SU-DHL-6 (cell line): ENCODE data around the gene TNNT2.

Source experiments
- H2AFZ ChIP-seq: fragments of 200-600 bp; sonication (generic); 2 replicates; pipeline ENCODE4 v1.6.1; 2014; ENCODE audit warnings: low read depth, mild to moderate bottlenecking, moderate library complexity, mixed read lengths, antibody characterized with exemption, low read length; ENCODE audit not compliant: severe bottlenecking
- H3F3A ChIP-seq: fragments of 200-600 bp; shearing (Covaris generic); 2 replicates; pipeline ENCODE4 v1.6.0; 2016; ENCODE audit warnings: antibody characterized with exemption, mild to moderate bottlenecking; ENCODE audit not compliant: insufficient read depth
- H3K27ac ChIP-seq: fragments of 200-600 bp; sonication (generic); 2 replicates; pipeline ENCODE4 v1.5.1; 2016; ENCODE audit warnings: low read depth, mild to moderate bottlenecking, low read length, moderate library complexity, mixed read lengths
- H3K27me3 ChIP-seq: fragments of 200-600 bp; sonication (generic), shearing (Covaris generic); 2 replicates; pipeline ENCODE4 v1.6.0; 2014; ENCODE audit warnings: mild to moderate bottlenecking, low read length
- H3K36me3 ChIP-seq: fragments of 200-600 bp; sonication (generic); 2 replicates; pipeline ENCODE4 v1.6.1; 2014; ENCODE audit warnings: mild to moderate bottlenecking, low read length, mixed read lengths
- H3K4me2 ChIP-seq: fragments of 300-600, 200-600 bp; shearing (Covaris generic), sonication (generic); 2 replicates; pipeline ENCODE4 v1.6.0; 2014; ENCODE audit warnings: low read length, low read depth, mild to moderate bottlenecking; ENCODE audit not compliant: poor library complexity, severe bottlenecking
- H3K4me3 ChIP-seq: fragments of 200-600 bp; sonication (generic); 2 replicates; pipeline ENCODE4 v1.5.1; 2014; ENCODE audit warnings: antibody characterized with exemption, low read length, mild to moderate bottlenecking, mixed read lengths; ENCODE audit not compliant: insufficient read depth, poor library complexity, severe bottlenecking
- H3K79me2 ChIP-seq: fragments of 200-600 bp; sonication (generic); 2 replicates; pipeline ENCODE4 v1.6.1; 2014; ENCODE audit warnings: mild to moderate bottlenecking, low read length, moderate library complexity; ENCODE audit not compliant: insufficient read depth
- H3K9ac ChIP-seq: fragments of 200-600 bp; sonication (generic); 2 replicates; pipeline ENCODE4 v1.7.0; 2014; ENCODE audit warnings: mild to moderate bottlenecking, low read length
- H3K9me2 ChIP-seq: fragments of 200-600 bp; sonication (generic); replicated peaks from 2 replicates; pipeline ENCODE4 v1.6.1; 2014; ENCODE audit warnings: low read length; ENCODE audit not compliant: insufficient read depth
- H3K9me3 ChIP-seq: fragments of 200-600 bp; sonication (generic); 2 replicates; pipeline ENCODE4 v1.6.1; 2014; ENCODE audit warnings: low read length, mixed read lengths; ENCODE audit not compliant: insufficient read depth
- H4K20me1 ChIP-seq: fragments of 200-600 bp; sonication (generic); 2 replicates; pipeline ENCODE4 v1.6.1; 2014; ENCODE audit warnings: low read depth, mild to moderate bottlenecking, antibody characterized with exemption, low read length, moderate library complexity, mixed read lengths
- EZH2phosphoT487 ChIP-seq: fragments of 200-600 bp; sonication (generic), shearing (Covaris generic); conservative IDR thresholded peaks from 2 replicates; pipeline ENCODE4 v1.6.1; 2018; ENCODE audit warnings: mild to moderate bottlenecking, antibody characterized with exemption, low read length, moderate library complexity, mixed read lengths
- TF ChIP-seq, protein P1 (sequence below): fragments of 200-600 bp; sonication (generic); IDR thresholded peaks from one replicate; pipeline ENCODE4 v1.5.1; 2017; ENCODE audit warnings: antibody characterized with exemption, mild to moderate bottlenecking, low read length, moderate library complexity; ENCODE audit not compliant: insufficient read depth, poor library complexity, severe bottlenecking

The TNNT2 gene

GRCh38 chr1:201361652-201362504 lies 15.6 kb downstream of the TNNT2 start:
- no peak overlapping the region for H3K4me2 ChIP-seq
- no peaks in the 10 kb centered on the region for H3K36me3 ChIP-seq
- no peaks in the 10 kb centered on the region for H3K9me3 ChIP-seq
- no peaks in the 10 kb centered on the region for H3K9me2 ChIP-seq
- H3K9ac ChIP-seq = no peak overlapping the region
- H3K79me2 ChIP-seq = no peaks in the 10 kb centered on the region
- H3K4me3 ChIP-seq = no peak overlapping the region
- H3K27me3 ChIP-seq = no peaks in the 10 kb centered on the region
- H3K27ac ChIP-seq = no peak overlapping the region
- no peaks in the 10 kb centered on the region for H3F3A ChIP-seq
- TF ChIP-seq EZH2phosphoT487 = no peak
- TF ChIP-seq, protein P1, sequence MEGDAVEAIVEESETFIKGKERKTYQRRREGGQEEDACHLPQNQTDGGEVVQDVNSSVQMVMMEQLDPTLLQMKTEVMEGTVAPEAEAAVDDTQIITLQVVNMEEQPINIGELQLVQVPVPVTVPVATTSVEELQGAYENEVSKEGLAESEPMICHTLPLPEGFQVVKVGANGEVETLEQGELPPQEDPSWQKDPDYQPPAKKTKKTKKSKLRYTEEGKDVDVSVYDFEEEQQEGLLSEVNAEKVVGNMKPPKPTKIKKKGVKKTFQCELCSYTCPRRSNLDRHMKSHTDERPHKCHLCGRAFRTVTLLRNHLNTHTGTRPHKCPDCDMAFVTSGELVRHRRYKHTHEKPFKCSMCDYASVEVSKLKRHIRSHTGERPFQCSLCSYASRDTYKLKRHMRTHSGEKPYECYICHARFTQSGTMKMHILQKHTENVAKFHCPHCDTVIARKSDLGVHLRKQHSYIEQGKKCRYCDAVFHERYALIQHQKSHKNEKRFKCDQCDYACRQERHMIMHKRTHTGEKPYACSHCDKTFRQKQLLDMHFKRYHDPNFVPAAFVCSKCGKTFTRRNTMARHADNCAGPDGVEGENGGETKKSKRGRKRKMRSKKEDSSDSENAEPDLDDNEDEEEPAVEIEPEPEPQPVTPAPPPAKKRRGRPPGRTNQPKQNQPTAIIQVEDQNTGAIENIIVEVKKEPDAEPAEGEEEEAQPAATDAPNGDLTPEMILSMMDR = peak; percentile 42
- H4K20me1 ChIP-seq = no peaks in the 10 kb centered on the region
- H2AFZ ChIP-seq = no peak overlapping the region

DNA sequence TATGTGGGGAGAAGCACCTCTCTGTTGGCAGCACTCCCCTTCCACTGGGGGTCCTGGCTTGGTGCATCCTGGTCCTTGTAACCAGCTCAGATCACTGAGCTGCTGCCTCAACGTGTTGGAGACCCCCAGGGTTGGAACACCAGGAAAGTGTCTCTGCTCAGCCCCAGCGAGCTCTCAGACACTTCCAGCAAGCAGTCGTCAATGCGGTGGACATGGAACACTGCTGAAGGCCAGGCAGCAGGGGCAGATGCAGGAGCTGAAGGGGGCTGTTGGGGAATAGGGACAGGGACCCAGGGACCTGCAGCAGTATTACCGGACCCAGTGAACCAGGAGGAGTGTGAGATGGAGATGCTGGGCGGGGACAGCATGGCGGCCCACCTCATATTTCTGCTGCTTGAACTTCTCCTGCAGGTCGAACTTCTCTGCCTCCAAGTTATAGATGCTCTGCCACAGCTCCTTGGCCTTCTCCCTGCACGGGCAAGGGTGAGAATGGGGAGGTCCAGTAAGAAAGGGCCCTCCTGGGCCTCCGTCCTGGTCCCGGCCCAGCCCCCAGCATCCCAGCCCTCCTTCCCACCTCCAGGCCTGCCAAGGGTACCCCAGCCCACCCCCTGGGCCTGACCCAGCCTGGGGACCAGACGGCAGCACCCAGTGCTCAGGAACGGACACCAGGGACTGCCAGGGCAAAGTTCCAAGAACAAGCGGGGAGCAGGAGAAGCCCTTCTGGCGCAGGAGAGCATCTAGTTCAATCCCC lies 16.4 kb downstream of the TNNT2 start:
- Histone ChIP-seq H3K9me3 (no peaks in the 10 kb centered on the region), H3K9me2 (no peaks in the 10 kb centered on the region), H3K36me3 (no peaks in the 10 kb centered on the region), H3K4me3 (no peak overlapping the region), H3K4me2 (no peak overlapping the region), H4K20me1 (no peaks in the 10 kb centered on the region), H2AFZ (no peak overlapping the region), H3K79me2 (no peaks in the 10 kb centered on the region), H3K27ac (no peak overlapping the region), H3K9ac (no peak overlapping the region), H3F3A (no peaks in the 10 kb centered on the region), H3K27me3 (no peaks in the 10 kb centered on the region)
- TF ChIP-seq EZH2phosphoT487 = no peak
- TF ChIP-seq, protein P1 = no peak

DNA sequence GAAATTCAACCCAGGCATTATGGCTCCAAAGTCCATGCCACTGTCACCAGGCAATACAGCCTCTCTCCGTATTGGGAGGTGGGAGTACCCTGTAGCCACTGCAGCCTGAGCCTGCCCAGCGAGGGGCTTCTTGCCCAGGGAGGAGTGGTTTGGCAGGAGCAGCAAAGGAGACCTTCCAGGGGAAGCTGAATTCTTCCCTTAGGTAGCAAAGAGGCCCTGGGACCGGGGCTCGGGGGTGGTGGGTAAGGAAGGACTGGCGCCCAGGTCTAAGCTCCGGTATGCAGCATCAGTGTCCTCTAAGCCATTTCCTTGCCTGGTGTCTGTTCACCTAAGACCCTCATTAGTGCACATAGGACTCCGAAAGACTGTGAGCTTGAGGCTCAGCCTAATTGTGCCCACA lies 17.0 kb downstream of the TNNT2 start:
- no peaks in the 10 kb centered on the region for H3K36me3 ChIP-seq
- no peaks in the 10 kb centered on the region for H3K27me3 ChIP-seq
- H3K27ac ChIP-seq = no peak overlapping the region
- no peak for TF ChIP-seq EZH2phosphoT487
- TF ChIP-seq, protein P1 = no peak
- no peaks in the 10 kb centered on the region for H3K9me2 ChIP-seq
- no peak overlapping the region for H3K4me2 ChIP-seq
- no peaks in the 10 kb centered on the region for H3F3A ChIP-seq
- H3K9ac ChIP-seq = no peak overlapping the region
- H4K20me1 ChIP-seq = no peaks in the 10 kb centered on the region
- no peak overlapping the region for H3K4me3 ChIP-seq
- no peaks in the 10 kb centered on the region for H3K9me3 ChIP-seq
- H2AFZ ChIP-seq = no peak overlapping the region
- H3K79me2 ChIP-seq = no peaks in the 10 kb centered on the region
